GM23338 (cell line): Measurements from ENCODE around the gene TEKT5.

ENCODE experiments used
- EZH2 ChIP-seq: fragments of 200-600 bp; sonication (generic); IDR thresholded peaks from one replicate; pipeline ENCODE4 v1.8.0; 2017; ENCODE audit warnings: antibody characterized with exemption, mild to moderate bottlenecking, low read depth; ENCODE audit not compliant: unreplicated experiment
- EZH2phosphoT487 ChIP-seq: fragments of 200-600 bp; sonication (generic); IDR thresholded peaks from one replicate; pipeline ENCODE4 v1.8.1; 2018; ENCODE audit warnings: antibody characterized with exemption; ENCODE audit not compliant: unreplicated experiment
- POLR2AphosphoS5 ChIP-seq: IDR thresholded peaks from 2 replicates; pipeline ENCODE4 v1.6.1; 2016; ENCODE audit warnings: antibody characterized with exemption, low read depth
- TF ChIP-seq, protein P1 (sequence below), 2 experiments: fragments of 200-600 bp in 1 of 2; sonication (generic) in 1 of 2; conservative IDR thresholded peaks; 2 replicates each; pipeline versions ENCODE4 v1.5.1 to v1.6.1; 2016 to 2017; ENCODE audit warnings: antibody characterized with exemption in 2 of 2, low read depth in 2 of 2, mild to moderate bottlenecking in 2 of 2, moderate library complexity in 1 of 2
- TF ChIP-seq, protein P2 (sequence below): IDR thresholded peaks from one replicate; pipeline ENCODE4 v1.6.1; 2018; ENCODE audit warnings: antibody characterized with exemption; ENCODE audit not compliant: unreplicated experiment

GRCh38 chr16:10597187-10597601 lies 97.5 kb downstream of the TEKT5 start:
- TF ChIP-seq, protein P1, sequence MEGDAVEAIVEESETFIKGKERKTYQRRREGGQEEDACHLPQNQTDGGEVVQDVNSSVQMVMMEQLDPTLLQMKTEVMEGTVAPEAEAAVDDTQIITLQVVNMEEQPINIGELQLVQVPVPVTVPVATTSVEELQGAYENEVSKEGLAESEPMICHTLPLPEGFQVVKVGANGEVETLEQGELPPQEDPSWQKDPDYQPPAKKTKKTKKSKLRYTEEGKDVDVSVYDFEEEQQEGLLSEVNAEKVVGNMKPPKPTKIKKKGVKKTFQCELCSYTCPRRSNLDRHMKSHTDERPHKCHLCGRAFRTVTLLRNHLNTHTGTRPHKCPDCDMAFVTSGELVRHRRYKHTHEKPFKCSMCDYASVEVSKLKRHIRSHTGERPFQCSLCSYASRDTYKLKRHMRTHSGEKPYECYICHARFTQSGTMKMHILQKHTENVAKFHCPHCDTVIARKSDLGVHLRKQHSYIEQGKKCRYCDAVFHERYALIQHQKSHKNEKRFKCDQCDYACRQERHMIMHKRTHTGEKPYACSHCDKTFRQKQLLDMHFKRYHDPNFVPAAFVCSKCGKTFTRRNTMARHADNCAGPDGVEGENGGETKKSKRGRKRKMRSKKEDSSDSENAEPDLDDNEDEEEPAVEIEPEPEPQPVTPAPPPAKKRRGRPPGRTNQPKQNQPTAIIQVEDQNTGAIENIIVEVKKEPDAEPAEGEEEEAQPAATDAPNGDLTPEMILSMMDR (conservative IDR thresholded peaks at IDR 0.05; ENCODE audit: low read depth in 2 of 2): peak; percentile 9 to 34; a peak in 2 of 4 replicates
- TF ChIP-seq, protein P2, sequence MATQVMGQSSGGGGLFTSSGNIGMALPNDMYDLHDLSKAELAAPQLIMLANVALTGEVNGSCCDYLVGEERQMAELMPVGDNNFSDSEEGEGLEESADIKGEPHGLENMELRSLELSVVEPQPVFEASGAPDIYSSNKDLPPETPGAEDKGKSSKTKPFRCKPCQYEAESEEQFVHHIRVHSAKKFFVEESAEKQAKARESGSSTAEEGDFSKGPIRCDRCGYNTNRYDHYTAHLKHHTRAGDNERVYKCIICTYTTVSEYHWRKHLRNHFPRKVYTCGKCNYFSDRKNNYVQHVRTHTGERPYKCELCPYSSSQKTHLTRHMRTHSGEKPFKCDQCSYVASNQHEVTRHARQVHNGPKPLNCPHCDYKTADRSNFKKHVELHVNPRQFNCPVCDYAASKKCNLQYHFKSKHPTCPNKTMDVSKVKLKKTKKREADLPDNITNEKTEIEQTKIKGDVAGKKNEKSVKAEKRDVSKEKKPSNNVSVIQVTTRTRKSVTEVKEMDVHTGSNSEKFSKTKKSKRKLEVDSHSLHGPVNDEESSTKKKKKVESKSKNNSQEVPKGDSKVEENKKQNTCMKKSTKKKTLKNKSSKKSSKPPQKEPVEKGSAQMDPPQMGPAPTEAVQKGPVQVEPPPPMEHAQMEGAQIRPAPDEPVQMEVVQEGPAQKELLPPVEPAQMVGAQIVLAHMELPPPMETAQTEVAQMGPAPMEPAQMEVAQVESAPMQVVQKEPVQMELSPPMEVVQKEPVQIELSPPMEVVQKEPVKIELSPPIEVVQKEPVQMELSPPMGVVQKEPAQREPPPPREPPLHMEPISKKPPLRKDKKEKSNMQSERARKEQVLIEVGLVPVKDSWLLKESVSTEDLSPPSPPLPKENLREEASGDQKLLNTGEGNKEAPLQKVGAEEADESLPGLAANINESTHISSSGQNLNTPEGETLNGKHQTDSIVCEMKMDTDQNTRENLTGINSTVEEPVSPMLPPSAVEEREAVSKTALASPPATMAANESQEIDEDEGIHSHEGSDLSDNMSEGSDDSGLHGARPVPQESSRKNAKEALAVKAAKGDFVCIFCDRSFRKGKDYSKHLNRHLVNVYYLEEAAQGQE: no peak
- TF ChIP-seq EZH2phosphoT487 (no peak), EZH2 (no peak), POLR2AphosphoS5 (no peak)
